HEK293T (cell line): ENCODE results near the gene ZNHIT6.

Experiments used
- CTCF ChIA-PET: fragments of 350-600 bp; formaldehyde crosslinking; extraction: SDS; loops from one replicate; lab custom pipeline; 2021; ENCODE audit warnings: antibody characterized with exemption, inconsistent platforms; lab: Yijun Ruan, JAX
- POLR2A ChIA-PET: fragments of 350-600 bp; formaldehyde crosslinking; extraction: SDS; loops from one replicate; lab custom pipeline; 2020; ENCODE audit warnings: antibody characterized with exemption, inconsistent platforms; lab: Yijun Ruan, JAX
- DNase-seq: peaks from one replicate; pipeline ENCODE4 v3.0.0; 2012; ENCODE audit warnings: mixed read lengths; ENCODE audit errors: extremely low spot score
- ARNT ChIP-seq: fragments of 450-650 bp; IDR thresholded peaks from 2 replicates; pipeline ENCODE4 v1.6.1; 2017; ENCODE audit warnings: mild to moderate bottlenecking
- BHLHE40 ChIP-seq: fragments of 450-650 bp; IDR thresholded peaks from 2 replicates; pipeline ENCODE4 v1.6.1; 2016; ENCODE audit warnings: mild to moderate bottlenecking, moderate library complexity, borderline replicate concordance
- CTBP1 ChIP-seq: fragments of 450-650 bp; IDR thresholded peaks from 2 replicates; pipeline ENCODE4 v1.6.1; 2016; ENCODE audit warnings: borderline replicate concordance
- ELF4 ChIP-seq: fragments of 450-650 bp; IDR thresholded peaks from 2 replicates; pipeline ENCODE4 v1.6.1; 2017; ENCODE audit warnings: antibody characterized with exemption
- FOXA1 ChIP-seq: fragments of 450-650 bp; IDR thresholded peaks from 2 replicates; pipeline ENCODE4 v1.6.1; 2016; ENCODE audit warnings: mild to moderate bottlenecking
- FOXK2 ChIP-seq: fragments of 450-650 bp; IDR thresholded peaks from 2 replicates; pipeline ENCODE4 v1.6.1; 2016; ENCODE audit warnings: mild to moderate bottlenecking
- FOXM1 ChIP-seq: fragments of 450-650 bp; IDR thresholded peaks from 2 replicates; pipeline ENCODE4 v1.6.1; 2017; ENCODE audit warnings: mild to moderate bottlenecking, borderline replicate concordance
- HDGF ChIP-seq: fragments of 450-650 bp; IDR thresholded peaks from 2 replicates; pipeline ENCODE4 v1.6.1; 2017; ENCODE audit warnings: antibody characterized with exemption, borderline replicate concordance
- L3MBTL2 ChIP-seq: fragments of 450-650 bp; conservative IDR thresholded peaks from 2 replicates; pipeline ENCODE4 v1.6.1; 2016; ENCODE audit warnings: mild to moderate bottlenecking
- NFRKB ChIP-seq: fragments of 450-650 bp; IDR thresholded peaks from 2 replicates; pipeline ENCODE4 v1.6.1; 2016; ENCODE audit warnings: mild to moderate bottlenecking, moderate library complexity
- SP1 ChIP-seq: fragments of 450-650 bp; IDR thresholded peaks from 2 replicates; pipeline ENCODE4 v1.6.1; 2017
- SUZ12 ChIP-seq: fragments of 450-650 bp; IDR thresholded peaks from 2 replicates; pipeline ENCODE4 v1.6.1; 2016; ENCODE audit warnings: mild to moderate bottlenecking
- TARDBP ChIP-seq: fragments of 450-650 bp; IDR thresholded peaks from 2 replicates; pipeline ENCODE4 v1.6.1; 2016
- ZNF384 ChIP-seq: fragments of 450-650 bp; IDR thresholded peaks from 2 replicates; pipeline ENCODE4 v1.6.1; 2016
- TF ChIP-seq, protein P1 (sequence below): fragments of 450-650 bp; IDR thresholded peaks from 2 replicates; pipeline ENCODE4 v1.6.1; 2016

Gene ZNHIT6

DNA sequence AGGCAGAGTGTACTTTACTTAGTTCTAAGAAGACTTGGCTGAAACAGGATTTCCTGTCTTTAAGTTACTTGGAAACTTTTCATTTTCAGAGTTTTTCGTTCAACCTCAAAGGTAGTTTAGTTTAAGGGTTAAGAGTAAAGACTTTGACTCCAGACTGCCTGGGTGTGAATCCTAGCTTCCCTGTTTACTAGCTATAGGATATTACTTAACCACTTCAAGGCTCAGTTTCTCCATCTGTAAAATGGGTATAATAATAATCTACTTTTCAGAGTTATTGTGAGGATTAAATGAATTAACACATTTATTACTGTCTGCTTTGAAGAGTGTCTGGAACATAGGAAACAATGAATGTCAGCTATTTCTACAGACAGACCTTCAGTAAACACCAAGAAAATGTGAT, 30.0 kb downstream of the ZNHIT6 start:
- no peak for DNase-seq
- CTCF ChIA-PET, result no interaction called here
- TF ChIP-seq ELF4 (no peak), TARDBP (no peak), BHLHE40 (no peak), HDGF (no peak), ARNT (no peak), FOXM1 (no peak), CTBP1 (no peak), NFRKB (no peak), ZNF384 (no peak), FOXK2 (no peak)
- TF ChIP-seq, protein P1, sequence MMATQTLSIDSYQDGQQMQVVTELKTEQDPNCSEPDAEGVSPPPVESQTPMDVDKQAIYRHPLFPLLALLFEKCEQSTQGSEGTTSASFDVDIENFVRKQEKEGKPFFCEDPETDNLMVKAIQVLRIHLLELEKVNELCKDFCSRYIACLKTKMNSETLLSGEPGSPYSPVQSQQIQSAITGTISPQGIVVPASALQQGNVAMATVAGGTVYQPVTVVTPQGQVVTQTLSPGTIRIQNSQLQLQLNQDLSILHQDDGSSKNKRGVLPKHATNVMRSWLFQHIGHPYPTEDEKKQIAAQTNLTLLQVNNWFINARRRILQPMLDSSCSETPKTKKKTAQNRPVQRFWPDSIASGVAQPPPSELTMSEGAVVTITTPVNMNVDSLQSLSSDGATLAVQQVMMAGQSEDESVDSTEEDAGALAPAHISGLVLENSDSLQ, result no peak
- POLR2A ChIA-PET, result no interaction called here

DNA sequence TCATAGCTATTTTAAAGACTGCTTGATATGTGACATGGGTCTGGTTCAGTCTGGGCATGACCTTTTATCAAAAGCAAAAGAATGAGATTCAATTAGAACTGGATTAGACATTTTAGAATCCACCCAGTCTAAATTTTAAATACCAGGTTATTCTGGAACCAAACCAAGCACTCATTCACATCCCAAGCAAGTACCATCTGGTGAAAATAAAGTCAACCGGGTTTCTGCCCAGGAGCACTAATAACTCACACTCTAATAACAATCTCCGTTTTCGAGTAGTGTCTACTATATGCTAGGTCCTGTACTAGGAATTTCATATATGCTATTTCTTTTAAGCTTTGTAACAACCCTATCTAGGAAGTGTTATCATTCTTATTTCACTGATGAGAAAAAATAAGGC, 30.6 kb downstream of the ZNHIT6 start:
- POLR2A ChIA-PET, result no interaction called here
- CTCF ChIA-PET, result no interaction called here
- DNase-seq, result no peak
- TF ChIP-seq SUZ12 (no peak), ELF4 (no peak), HDGF (no peak), CTBP1 (no peak), SP1 (no peak), NFRKB (no peak)
- TF ChIP-seq, protein P1, result no peak

DNA sequence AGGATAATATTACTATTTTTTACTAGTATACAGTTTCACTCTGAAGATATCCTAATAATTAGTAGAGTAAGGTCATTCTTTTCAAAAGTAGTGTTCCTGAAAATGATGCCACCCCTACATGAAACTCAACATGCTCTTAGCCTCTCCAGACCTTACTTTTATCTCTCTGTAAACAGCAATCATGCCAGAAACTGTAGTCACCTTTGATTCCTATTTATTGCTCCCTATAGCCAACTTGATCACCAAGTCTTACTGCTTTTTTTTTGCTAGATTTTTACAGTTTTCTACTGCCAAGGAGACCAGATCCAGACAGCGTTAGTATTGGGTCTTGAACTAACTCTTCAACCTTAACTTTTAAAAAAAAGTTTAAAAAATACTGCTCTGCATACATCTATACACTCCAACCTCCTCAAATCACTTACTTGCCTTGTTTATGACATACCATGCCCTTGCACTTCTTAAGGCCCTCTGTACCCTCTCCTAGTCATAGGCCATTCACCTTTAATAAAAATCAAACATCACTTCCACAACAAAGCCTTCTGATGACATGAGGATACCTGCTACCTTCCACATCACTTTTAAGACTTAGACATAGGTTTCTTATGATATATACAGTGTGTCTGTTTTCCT, 36.1 kb downstream of the ZNHIT6 start:
- ChIA-PET CTCF (no interaction called here), POLR2A (no interaction called here)
- no peak for DNase-seq
- TF ChIP-seq ELF4 (no peak), ZNF384 (no peak), FOXM1 (no peak), BHLHE40 (no peak), FOXA1 (no peak), TARDBP (no peak), NFRKB (no peak)

DNA sequence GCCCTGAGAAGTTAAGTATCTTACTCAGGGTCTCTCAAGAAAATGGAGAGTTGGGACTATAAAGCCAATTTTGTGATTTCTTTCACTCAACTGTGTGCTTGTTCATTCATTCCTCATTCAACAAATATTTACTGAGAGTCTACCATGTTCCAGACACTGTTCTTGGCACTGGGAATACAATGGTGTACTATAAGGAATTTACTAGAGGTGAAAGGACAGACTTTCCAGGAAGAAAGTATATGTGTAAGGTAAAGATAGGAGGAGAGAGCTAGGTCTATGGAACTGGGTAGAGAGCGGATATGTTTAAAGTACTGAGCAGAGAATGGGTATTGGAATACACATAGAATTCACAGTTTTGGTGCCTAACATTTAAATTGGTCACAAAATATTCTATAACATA, 42.3 kb downstream of the ZNHIT6 start:
- POLR2A ChIA-PET, result no interaction called here
- DNase-seq, result no peak
- CTCF ChIA-PET, result no interaction called here
- no peak for TF ChIP-seq SUZ12
- no peak for TF ChIP-seq FOXK2

DNA sequence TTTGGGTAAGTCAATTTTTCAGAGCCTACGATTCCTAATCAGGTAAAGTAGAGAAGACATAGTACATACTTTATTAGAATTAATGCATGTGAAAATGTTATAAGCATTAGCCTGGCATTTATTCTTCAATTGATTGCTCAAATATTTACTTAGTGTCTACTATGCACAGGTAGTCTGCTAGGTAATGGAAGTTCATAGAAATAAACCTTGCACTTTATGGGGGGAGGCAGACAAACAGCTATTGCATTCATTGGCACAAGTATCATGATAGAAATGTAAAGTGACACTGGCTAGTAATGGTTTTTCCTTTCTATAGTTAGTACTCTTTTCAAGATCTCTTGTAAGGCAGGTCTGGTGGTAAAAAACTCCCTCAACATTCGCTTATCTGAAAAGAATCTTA, 44.9 kb downstream of the ZNHIT6 start:
- TF ChIP-seq L3MBTL2 (no peak), CTBP1 (no peak), FOXK2 (no peak), FOXA1 (no peak), ARNT (no peak), FOXM1 (no peak), ELF4 (no peak)
- TF ChIP-seq, protein P1, result no peak
- no peak for DNase-seq
- CTCF ChIA-PET, result interaction anchor here (0.7 to 0.8 kb wide), 2 partner anchors 30 to 59 kb away, joined by 3 to 4 read pairs; no protein-coding TSS in a partner anchor
- POLR2A ChIA-PET, result interaction anchor here (0.9 kb wide), 1 partner anchor 45 kb away, joined by 3 read pairs; the partner anchor contains the start of gene ZNHIT6

DNA sequence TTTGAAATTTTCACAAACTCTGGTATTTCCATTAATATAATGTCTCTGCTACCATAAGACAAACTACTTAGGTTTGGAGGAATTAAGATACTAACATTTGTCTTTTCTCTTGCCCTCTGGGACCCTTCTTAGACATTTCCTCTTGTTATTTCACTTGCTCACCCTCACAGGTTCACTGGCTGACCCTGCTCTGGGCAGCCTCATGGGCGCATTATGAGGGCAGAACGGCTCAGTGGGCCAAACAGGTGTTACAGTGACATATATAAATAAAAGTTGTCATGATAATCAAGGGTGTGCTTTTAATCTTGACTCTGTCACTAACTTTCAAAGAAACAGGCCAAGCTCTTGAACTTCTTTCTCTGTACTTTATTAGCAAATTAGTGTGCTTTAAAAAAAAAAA, 46.5 kb downstream of the ZNHIT6 start:
- ChIA-PET POLR2A (interaction anchor here (2.1 kb wide), 1 partner anchor 47 kb away, joined by 6 read pairs; the partner anchor contains the start of gene ZNHIT6), CTCF (interaction anchor here (0.6 to 1.0 kb wide), 2 partner anchors 225 to 394 kb away, joined by 3 read pairs; no protein-coding TSS in a partner anchor)
- DNase-seq, result no peak
- TF ChIP-seq TARDBP (no peak), CTBP1 (no peak), SP1 (no peak), FOXM1 (no peak), SUZ12 (no peak), FOXA1 (no peak), BHLHE40 (no peak), ELF4 (no peak), FOXK2 (no peak), HDGF (no peak)
- TF ChIP-seq, protein P1, result no peak

DNA sequence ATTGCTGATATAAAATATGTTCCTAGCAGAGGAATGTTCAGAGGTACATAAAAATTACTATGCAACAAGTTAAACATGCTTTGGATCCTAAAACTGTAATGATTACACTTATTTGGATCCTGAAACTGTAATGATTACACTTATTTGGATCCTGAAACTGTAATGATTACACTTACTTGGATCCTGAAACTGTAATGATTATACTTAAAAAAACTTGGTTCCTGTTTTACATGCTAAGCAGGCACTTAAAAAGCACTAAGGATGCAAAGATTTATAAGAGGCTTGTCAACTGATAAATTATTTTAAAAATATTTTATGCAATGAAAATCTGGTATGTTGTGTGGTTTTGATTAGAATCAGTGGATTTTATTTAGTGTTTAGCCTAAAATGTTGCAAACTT, 47.7 kb downstream of the ZNHIT6 start:
- DNase-seq, result no peak
- POLR2A ChIA-PET, result no interaction called here
- CTCF ChIA-PET, result no interaction called here
- no peak for TF ChIP-seq ELF4
- TF ChIP-seq SP1, result no peak
- no peak for TF ChIP-seq NFRKB
- TF ChIP-seq FOXA1, result no peak
- TF ChIP-seq FOXK2, result no peak
- no peak for TF ChIP-seq ZNF384
- no peak for TF ChIP-seq HDGF
- TF ChIP-seq CTBP1, result no peak
- no peak for TF ChIP-seq BHLHE40
- no peak for TF ChIP-seq L3MBTL2
